Measurements from ENCODE around the gene ZNF165.
A peak's percentile ranks its signal among the peaks of the same experiment; 100 is the strongest.

The ZNF165 gene

DNA sequence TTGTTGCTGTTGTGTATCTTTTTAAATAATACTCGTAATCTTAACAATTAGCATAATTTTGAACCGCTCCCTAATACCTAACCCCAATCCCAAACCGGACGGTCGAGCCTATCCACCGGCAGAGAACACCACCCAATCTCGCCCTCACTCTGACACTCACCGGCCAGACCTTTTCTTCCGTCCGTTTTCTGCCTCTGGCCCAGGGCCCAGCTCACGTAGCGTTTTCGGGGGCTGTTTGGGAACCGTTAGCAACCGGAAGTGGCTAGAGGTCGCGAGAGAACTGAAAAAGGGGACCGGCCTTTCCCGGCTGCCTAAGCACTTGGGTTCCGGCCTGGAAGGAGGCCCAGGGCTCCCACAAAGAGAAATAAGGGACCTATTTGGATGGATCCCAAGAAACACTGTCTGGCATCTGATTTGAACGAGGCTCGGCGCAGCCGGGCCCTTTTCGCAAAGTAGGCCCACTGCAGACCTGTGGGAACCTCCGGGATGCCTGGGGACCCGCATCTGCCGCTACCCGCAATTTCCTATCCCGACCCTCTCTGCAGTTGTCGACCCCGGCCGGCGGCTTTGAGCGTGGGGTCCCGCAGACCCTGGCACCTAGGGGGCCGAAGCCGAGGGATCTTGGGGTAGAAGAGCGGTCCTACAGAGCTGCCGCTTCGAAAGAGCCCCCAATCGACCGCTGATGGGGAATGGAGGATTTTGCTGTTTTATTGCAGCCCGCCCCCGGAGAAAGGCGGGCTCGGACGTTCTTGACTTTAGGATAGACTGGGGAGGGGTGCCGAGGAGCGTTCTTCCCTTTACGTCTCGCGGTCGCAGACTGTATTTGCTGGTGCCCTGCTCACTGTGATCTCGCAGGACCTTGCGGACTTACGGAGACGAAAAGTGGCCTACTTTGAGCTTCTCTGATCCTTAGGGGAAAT is 56.5 kb downstream of the ZNF165 start (continued):
- TF ChIP-seq, protein P1, sequence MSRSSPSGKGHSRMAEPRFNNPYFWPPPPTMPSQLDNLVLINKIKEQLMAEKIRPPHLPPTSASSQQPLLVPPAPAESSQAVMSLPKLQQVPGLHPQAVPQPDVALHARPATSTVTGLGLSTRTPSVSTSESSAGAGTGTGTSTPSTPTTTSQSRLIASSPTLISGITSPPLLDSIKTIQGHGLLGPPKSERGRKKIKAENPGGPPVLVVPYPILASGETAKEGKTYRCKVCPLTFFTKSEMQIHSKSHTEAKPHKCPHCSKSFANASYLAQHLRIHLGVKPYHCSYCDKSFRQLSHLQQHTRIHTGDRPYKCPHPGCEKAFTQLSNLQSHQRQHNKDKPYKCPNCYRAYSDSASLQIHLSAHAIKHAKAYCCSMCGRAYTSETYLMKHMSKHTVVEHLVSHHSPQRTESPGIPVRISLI (tag by site-specific recombination; IDR thresholded peaks at IDR 0.05): no peak
- TF ChIP-seq SALL2 (tag by site-specific recombination; IDR thresholded peaks at IDR 0.05; ENCODE audit: borderline replicate concordance): no peak
- TF ChIP-seq ZNF777 (tag by site-specific recombination; IDR thresholded peaks at IDR 0.05; ENCODE audit: borderline replicate concordance): no peak; the same call in 1 of the 2 replicates
- peak; percentile 97 for TF ChIP-seq ZSCAN30 (tag by site-specific recombination; IDR thresholded peaks at IDR 0.05)
- no peak for TF ChIP-seq ZNF239 (tag by site-specific recombination; IDR thresholded peaks at IDR 0.05)
- TF ChIP-seq ZNF146 (tag by site-specific recombination; IDR thresholded peaks at IDR 0.05): peak; percentile 57; the same call in 1 of the 2 replicates
- TF ChIP-seq, protein P2, sequence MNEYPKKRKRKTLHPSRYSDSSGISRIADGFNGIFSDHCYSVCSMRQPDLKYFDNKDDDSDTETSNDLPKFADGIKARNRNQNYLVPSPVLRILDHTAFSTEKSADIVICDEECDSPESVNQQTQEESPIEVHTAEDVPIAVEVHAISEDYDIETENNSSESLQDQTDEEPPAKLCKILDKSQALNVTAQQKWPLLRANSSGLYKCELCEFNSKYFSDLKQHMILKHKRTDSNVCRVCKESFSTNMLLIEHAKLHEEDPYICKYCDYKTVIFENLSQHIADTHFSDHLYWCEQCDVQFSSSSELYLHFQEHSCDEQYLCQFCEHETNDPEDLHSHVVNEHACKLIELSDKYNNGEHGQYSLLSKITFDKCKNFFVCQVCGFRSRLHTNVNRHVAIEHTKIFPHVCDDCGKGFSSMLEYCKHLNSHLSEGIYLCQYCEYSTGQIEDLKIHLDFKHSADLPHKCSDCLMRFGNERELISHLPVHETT (tag by site-specific recombination; IDR thresholded peaks at IDR 0.05): peak; percentile 97

DNA sequence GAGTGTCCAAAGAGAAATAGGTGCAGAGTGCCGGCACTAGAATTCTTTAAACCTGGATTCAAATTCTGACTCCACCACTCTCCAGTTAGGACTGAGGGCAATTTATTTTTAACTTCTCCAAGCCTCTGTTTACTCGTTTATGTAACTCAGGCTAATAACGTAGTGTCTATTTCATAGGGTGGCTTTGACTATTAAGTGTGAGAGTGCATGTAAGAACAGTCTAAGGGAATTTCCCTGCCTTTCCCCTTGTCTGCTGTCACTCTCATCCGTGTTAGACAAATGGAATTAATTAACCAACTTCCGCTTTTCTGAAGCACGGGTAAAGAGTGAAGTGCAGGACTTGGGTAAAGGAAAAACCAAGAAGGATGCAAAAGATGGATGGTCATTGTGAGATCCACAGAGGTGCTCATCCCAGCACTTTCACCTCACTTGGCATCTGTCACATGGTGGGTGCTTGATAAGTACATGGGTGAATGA is 57.2 kb downstream of the ZNF165 start:
- ChIA-PET POLR2A (interaction anchor here (0.6 to 2.5 kb wide), 8 partner anchors 8 to 565 kb away, joined by 3 to 14 read pairs (median 6); partner anchors contain the start of genes ZSCAN16 and ZSCAN31), CTCF (interaction anchor here (0.6 to 1.7 kb wide), 8 partner anchors 19 to 1966 kb away, joined by 3 to 6 read pairs (median 3); no protein-coding TSS in a partner anchor)
- H3K27ac ChIP-seq (ENCODE audit: extremely low read depth, low read depth, low read length): peak overlapping the region; percentile 77
- H3K36me3 ChIP-seq (ENCODE audit: control insufficient read depth in 2 of 2, insufficient read depth in 1 of 2, low read length in 2 of 2): peaks cover 0 to 13% of the 10 kb centered on the region in 2 experiments; a peak in 2 of 3 replicates
- H3K4me1 ChIP-seq (ENCODE audit: control insufficient read depth, insufficient read depth, low read length): peaks cover 10% of the 10 kb centered on the region; the same call in 1 of the 2 replicates
- H3K4me3 ChIP-seq (ENCODE audit: low read depth, low read length): peak overlapping the region; percentile 92
- H3K9me3 ChIP-seq (ENCODE audit: control insufficient read depth, insufficient read depth, low read depth, low read length): no peaks in the 10 kb centered on the region
- TF ChIP-seq, protein P3, sequence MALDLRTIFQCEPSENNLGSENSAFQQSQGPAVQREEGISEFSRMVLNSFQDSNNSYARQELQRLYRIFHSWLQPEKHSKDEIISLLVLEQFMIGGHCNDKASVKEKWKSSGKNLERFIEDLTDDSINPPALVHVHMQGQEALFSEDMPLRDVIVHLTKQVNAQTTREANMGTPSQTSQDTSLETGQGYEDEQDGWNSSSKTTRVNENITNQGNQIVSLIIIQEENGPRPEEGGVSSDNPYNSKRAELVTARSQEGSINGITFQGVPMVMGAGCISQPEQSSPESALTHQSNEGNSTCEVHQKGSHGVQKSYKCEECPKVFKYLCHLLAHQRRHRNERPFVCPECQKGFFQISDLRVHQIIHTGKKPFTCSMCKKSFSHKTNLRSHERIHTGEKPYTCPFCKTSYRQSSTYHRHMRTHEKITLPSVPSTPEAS (tag by site-specific recombination; IDR thresholded peaks at IDR 0.05): no peak
- no peak for TF ChIP-seq ZNF426 (tag by site-specific recombination; IDR thresholded peaks at IDR 0.05)
- peak; percentile 93 for TF ChIP-seq PRDM1 (tag by site-specific recombination; IDR thresholded peaks at IDR 0.05)
- TF ChIP-seq ZNF600 (tag by site-specific recombination; IDR thresholded peaks at IDR 0.05): no peak
- no peak for TF ChIP-seq ZNF514 (tag by site-specific recombination; IDR thresholded peaks at IDR 0.05)
- TF ChIP-seq, protein P4, sequence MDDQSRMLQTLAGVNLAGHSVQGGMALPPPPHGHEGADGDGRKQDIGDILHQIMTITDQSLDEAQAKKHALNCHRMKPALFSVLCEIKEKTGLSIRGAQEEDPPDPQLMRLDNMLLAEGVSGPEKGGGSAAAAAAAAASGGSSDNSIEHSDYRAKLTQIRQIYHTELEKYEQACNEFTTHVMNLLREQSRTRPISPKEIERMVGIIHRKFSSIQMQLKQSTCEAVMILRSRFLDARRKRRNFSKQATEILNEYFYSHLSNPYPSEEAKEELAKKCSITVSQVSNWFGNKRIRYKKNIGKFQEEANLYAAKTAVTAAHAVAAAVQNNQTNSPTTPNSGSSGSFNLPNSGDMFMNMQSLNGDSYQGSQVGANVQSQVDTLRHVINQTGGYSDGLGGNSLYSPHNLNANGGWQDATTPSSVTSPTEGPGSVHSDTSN (CRISPR knock-in tag; IDR thresholded peaks at IDR 0.05): no peak

Data from HEK293 (cell line).